Endothelial cell of umbilical vein (primary cell): Measurements from ENCODE around the gene CIROP. TPM values are rescaled to one million over a fixed set of nuclear protein-coding genes. Genes with fewer than 3 reads are reported as not detected.

Experiments used
- BruUV-seq: library from RNA; stranded (reverse); fragments of 400-500 nt; replicated peaks from 2 replicates; lab custom pipeline; 2021; lab: Mats Ljungman, UMichigan
- CTCF ChIA-PET: fragments of 300-600, 350-600 bp; sonication (Branson Sonifier 250); formaldehyde crosslinking; loops from one replicate; lab custom pipeline; 2021; ENCODE audit warnings: antibody characterized with exemption, inconsistent platforms; lab: Charles Lee
- POLR2A ChIA-PET: fragments of 300-600, 350-600 bp; sonication (Branson Sonifier 250); formaldehyde crosslinking; loops from one replicate; lab custom pipeline; 2021; ENCODE audit warnings: antibody characterized with exemption, inconsistent platforms; lab: Charles Lee
- DNase-seq: peaks from one replicate; pipeline ENCODE4 v3.0.0-alpha.2; 2011; ENCODE audit warnings: low read depth, low spot score
- FAIRE-seq: peaks from 2 replicates; lab custom pipeline; 2011; peaks lifted over from hg19 to GRCh38; lab: Jason Lieb, UNC
- H2AFZ ChIP-seq: 2 replicates; pipeline ENCODE4 v1.6.0; 2012; ENCODE audit warnings: low read depth, low read length, control low read depth, inconsistent platforms
- H3K27ac ChIP-seq: 2 replicates; pipeline ENCODE4 v1.5.1; 2011; ENCODE audit warnings: low read depth, mild to moderate bottlenecking, control low read depth, low read length, moderate library complexity; ENCODE audit not compliant: insufficient read depth
- H3K27me3 ChIP-seq, 2 experiments: 2 replicates each; pipeline versions ENCODE4 v1.6.0 to v1.6.1; 2011; ENCODE audit warnings: low read length in 2 of 2, mixed read lengths in 1 of 2; ENCODE audit not compliant: control insufficient read depth in 2 of 2, insufficient read depth in 2 of 2
- H3K36me3 ChIP-seq, 2 experiments: 2 replicates in 1 of 2; 3 replicates in 1 of 2; pipeline ENCODE4 v1.5.1; 2011; ENCODE audit warnings: low read length in 2 of 2, mild to moderate bottlenecking in 1 of 2, moderate library complexity in 1 of 2; ENCODE audit not compliant: control insufficient read depth in 2 of 2, insufficient read depth in 2 of 2; ENCODE audit errors: extremely low read depth in 1 of 2
- H3K4me1 ChIP-seq: 3 replicates; pipeline ENCODE4 v1.5.1; 2011; ENCODE audit warnings: mild to moderate bottlenecking, low read length; ENCODE audit not compliant: control insufficient read depth, insufficient read depth; ENCODE audit errors: extremely low read depth
- H3K4me2 ChIP-seq: 2 replicates; pipeline ENCODE4 v1.6.1; 2011; ENCODE audit warnings: low read length, control low read depth, mixed read lengths; ENCODE audit not compliant: insufficient read depth
- H3K4me3 ChIP-seq, 3 experiments: fragments of 200-600 bp in 1 of 3; sonication (generic), shearing (Covaris generic) in 1 of 3; replicated peaks in 1 of 3; 2 replicates each; pipeline ENCODE4 v1.5.1; 2011 to 2016; ENCODE audit warnings: control low read depth in 3 of 3, low read length in 3 of 3, mild to moderate bottlenecking in 2 of 3, inconsistent platforms in 1 of 3, low read depth in 1 of 3, moderate library complexity in 1 of 3; ENCODE audit not compliant: insufficient read depth in 1 of 3
- H3K79me2 ChIP-seq: 2 replicates; pipeline ENCODE4 v1.6.0; 2012; ENCODE audit warnings: low read length, inconsistent platforms; ENCODE audit not compliant: control insufficient read depth, insufficient read depth
- H3K9ac ChIP-seq: replicated peaks from 2 replicates; pipeline ENCODE3; 2011; ENCODE audit warnings: low read length, control low read depth; ENCODE audit not compliant: insufficient read depth; ENCODE audit errors: extremely low read depth
- H3K9me1 ChIP-seq: replicated peaks from 3 replicates; pipeline ENCODE4 v1.6.0; 2011; ENCODE audit warnings: mild to moderate bottlenecking, low read length; ENCODE audit not compliant: control insufficient read depth, insufficient read depth; ENCODE audit errors: extremely low read depth
- H3K9me3 ChIP-seq: replicated peaks from 2 replicates; pipeline ENCODE4 v1.5.1; 2012; ENCODE audit warnings: low read length, inconsistent platforms; ENCODE audit not compliant: control insufficient read depth, insufficient read depth
- H4K20me1 ChIP-seq: replicated peaks from 2 replicates; pipeline ENCODE3; 2011; ENCODE audit warnings: mild to moderate bottlenecking, low read length; ENCODE audit not compliant: control insufficient read depth, insufficient read depth; ENCODE audit errors: extremely low read depth
- CTCF ChIP-seq, 2 donors: IDR thresholded peaks; 1 replicate in 1 of 2; 2 replicates in 1 of 2; pipeline ENCODE4 v1.5.1; 2011; ENCODE audit warnings: low read length in 2 of 2, mild to moderate bottlenecking in 2 of 2, moderate library complexity in 2 of 2, control low read depth in 1 of 2, inconsistent platforms in 1 of 2, low read depth in 1 of 2; ENCODE audit not compliant: insufficient read depth in 1 of 2; ENCODE audit errors: extremely low read depth in 1 of 2
- EZH2 ChIP-seq: IDR thresholded peaks from 2 replicates; pipeline ENCODE4 v1.6.1; 2012; ENCODE audit warnings: borderline replicate concordance, low read depth, mild to moderate bottlenecking, moderate library complexity, low read length, inconsistent platforms; ENCODE audit not compliant: severe bottlenecking
- FOS ChIP-seq: IDR thresholded peaks from 2 replicates; pipeline ENCODE4 v1.6.1; 2011; ENCODE audit warnings: mild to moderate bottlenecking, low read length, moderate library complexity, borderline replicate concordance; ENCODE audit not compliant: insufficient read depth
- GATA2 ChIP-seq: IDR thresholded peaks from 2 replicates; pipeline ENCODE4 v1.7.0; 2011; ENCODE audit warnings: low read depth, mild to moderate bottlenecking, moderate library complexity, mixed read lengths, low read length; ENCODE audit not compliant: insufficient read length, insufficient read depth
- JUN ChIP-seq: IDR thresholded peaks from 2 replicates; pipeline ENCODE4 v1.6.1; 2011; ENCODE audit warnings: borderline replicate concordance, low read depth; ENCODE audit not compliant: insufficient read length, insufficient read depth
- MAX ChIP-seq: IDR thresholded peaks from 2 replicates; pipeline ENCODE4 v1.6.1; 2011; ENCODE audit not compliant: insufficient read depth, insufficient read length
- MYC ChIP-seq: IDR thresholded peaks from one replicate; pipeline ENCODE4 v1.6.1; 2011; ENCODE audit warnings: mild to moderate bottlenecking, low read depth, low read length
- POLR2A ChIP-seq: IDR thresholded peaks from 2 replicates; pipeline ENCODE4 v1.6.1; 2012; ENCODE audit warnings: low read depth, mild to moderate bottlenecking, control low read depth, low read length
- POLR2AphosphoS5 ChIP-seq: IDR thresholded peaks from 2 replicates; pipeline ENCODE4 v1.6.1; 2012; ENCODE audit warnings: low read depth, mild to moderate bottlenecking, control low read depth, low read length, moderate library complexity; ENCODE audit not compliant: insufficient read depth
- dilution Hi-C: fragments of 300-500 bp; cut with MboI; formaldehyde crosslinking; loops from one replicate; pipeline ENCODE4 v1.15.0; 2019; ENCODE audit warnings: low sequenced_read_pairs; ENCODE audit not compliant: extremely low pct_ligation_motif_present
- intact Hi-C: fragments of 100-400 bp; cut with micrococcal nuclease; formaldehyde crosslinking; loops from one replicate; pipeline ENCODE4 v1.10.0; 2022
- polyA plus RNA-seq, 4 experiments: library from polyadenylated mRNA; depleted of rRNA in 3 of 4; stranded (reverse) in 3 of 4; unstranded in 1 of 4; fragments of >200 nt; gene quantifications; 2 replicates each; pipeline versions ENCODE4 v1.2.1 to v1.2.3, GENCODE V29; 2011 to 2012; ENCODE audit warnings: missing spikeins in 1 of 4
- total RNA-seq: library from RNA; stranded (reverse); gene quantifications from 2 replicates; pipeline ENCODE4 v1.2.3, GENCODE V29; 2021

Gene CIROP
- total and polyA plus RNA-seq, 2 donors (not counting 3 experiments of a cell fraction or from before 2014, with no cell fraction given) = not detected

GRCh38 chr14:23117371-23118020, 12.7 kb upstream of the CIROP start:
- intact Hi-C loops (no loop called here), dilution Hi-C loops (no loop called here)
- H3K36me3 ChIP-seq = no peaks in the 10 kb centered on the region
- BruUV-seq = no TSS peak
- DNase-seq = no peak
- no peak overlapping the region for H2AFZ ChIP-seq
- no peaks in the 10 kb centered on the region for H3K9me3 ChIP-seq
- no peaks in the 10 kb centered on the region for H4K20me1 ChIP-seq
- H3K27ac ChIP-seq = no peak overlapping the region
- ChIA-PET POLR2A (no interaction called here), CTCF (interaction anchor here (1.5 kb wide), 1 partner anchor 70 kb away, joined by 3 read pairs; no protein-coding TSS in a partner anchor)
- no peaks in the 10 kb centered on the region for H3K9me1 ChIP-seq
- no peak overlapping the region for H3K9ac ChIP-seq
- peaks cover 26% of the 10 kb centered on the region for H3K4me1 ChIP-seq
- no peak for FAIRE-seq
- no peak overlapping the region for H3K4me3 ChIP-seq
- no peaks in the 10 kb centered on the region for H3K27me3 ChIP-seq
- no peak for TF ChIP-seq CTCF (IDR thresholded peaks at IDR 0.05; ENCODE audit: extremely low read depth in 1 of 2, insufficient read depth in 1 of 2, low read depth in 1 of 2, low read length in 2 of 2)
- no peak for TF ChIP-seq POLR2A
- no peak overlapping the region for H3K4me2 ChIP-seq
- no peaks in the 10 kb centered on the region for H3K79me2 ChIP-seq

GRCh38 chr14:23115918-23116317, 11.1 kb upstream of the CIROP start:
- no peaks in the 10 kb centered on the region for H3K9me1 ChIP-seq
- H3K79me2 ChIP-seq = no peaks in the 10 kb centered on the region
- no peak overlapping the region for H2AFZ ChIP-seq
- dilution Hi-C loops (no loop called here), intact Hi-C loops (no loop called here)
- ChIA-PET CTCF (interaction anchor here (0.7 to 1.2 kb wide), 3 partner anchors 47 to 129 kb away, joined by 3 to 6 read pairs (median 4); no protein-coding TSS in a partner anchor), POLR2A (interaction anchor here (1.0 kb wide), 1 partner anchor 20 kb away, joined by 5 read pairs; the partner anchor contains the start of genes ACIN1 and C14orf119)
- DNase-seq (no peak), FAIRE-seq (no peak)
- H3K36me3 ChIP-seq = no peaks in the 10 kb centered on the region
- H3K9me3 ChIP-seq = no peaks in the 10 kb centered on the region
- peak overlapping the region; percentile 75 for H3K27ac ChIP-seq
- peaks cover 4% of the 10 kb centered on the region in 2 experiments for H3K27me3 ChIP-seq
- H3K4me2 ChIP-seq = no peak overlapping the region
- no peak overlapping the region for H3K9ac ChIP-seq
- no peaks in the 10 kb centered on the region for H4K20me1 ChIP-seq
- no TSS peak for BruUV-seq
- TF ChIP-seq GATA2 (no peak), EZH2 (no peak), POLR2A (no peak), JUN (no peak), POLR2AphosphoS5 (no peak), CTCF (IDR thresholded peaks at IDR 0.05; ENCODE audit: extremely low read depth in 1 of 2, insufficient read depth in 1 of 2, low read depth in 1 of 2, low read length in 2 of 2) (no peak), FOS (no peak), MYC (no peak), MAX (no peak)
- H3K4me3 ChIP-seq = no peak overlapping the region
- H3K4me1 ChIP-seq = peaks cover 14% of the 10 kb centered on the region
